ENCODE data around the gene RTL9. TPM values are rescaled to one million over a fixed set of nuclear protein-coding genes. Genes with fewer than 3 reads are reported as not detected.

RTL9 gene
- total RNA-seq, 1 donor from 2014 or later = not detected

DNA sequence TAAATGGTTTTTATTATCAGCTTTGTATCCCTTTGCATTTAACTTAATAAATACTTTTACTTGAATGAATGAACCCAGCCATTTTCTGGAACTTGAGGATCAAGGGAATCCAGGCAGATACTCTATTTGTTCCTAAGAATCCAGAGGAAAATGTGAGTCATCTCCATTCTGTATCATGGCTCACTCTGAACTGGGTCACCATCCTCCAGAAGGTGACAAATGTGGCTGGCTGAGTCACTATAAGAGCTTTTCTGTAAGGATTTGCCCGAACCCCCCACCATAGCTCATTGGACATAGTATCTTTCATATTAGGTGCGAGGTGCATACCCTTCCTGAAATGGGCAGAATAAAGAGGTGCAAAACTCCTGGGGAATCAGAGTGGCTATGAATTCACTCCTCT lies 25.8 kb downstream of the RTL9 start:
- peaks cover 11% of the 10 kb centered on the region for H3K27me3 Mint-ChIP-seq
- H3K4me1 Mint-ChIP-seq = no peaks in the 10 kb centered on the region
- no peak overlapping the region for H3K27ac Mint-ChIP-seq
- no peaks in the 10 kb centered on the region for H3K9me3 Mint-ChIP-seq
- DNase-seq = no peak
- intact Hi-C loops (cut with micrococcal nuclease) = no loop called here
- no peak overlapping the region for H3K4me3 Mint-ChIP-seq
- H3K36me3 Mint-ChIP-seq (ENCODE audit: low read depth) = no peaks in the 10 kb centered on the region

DNA sequence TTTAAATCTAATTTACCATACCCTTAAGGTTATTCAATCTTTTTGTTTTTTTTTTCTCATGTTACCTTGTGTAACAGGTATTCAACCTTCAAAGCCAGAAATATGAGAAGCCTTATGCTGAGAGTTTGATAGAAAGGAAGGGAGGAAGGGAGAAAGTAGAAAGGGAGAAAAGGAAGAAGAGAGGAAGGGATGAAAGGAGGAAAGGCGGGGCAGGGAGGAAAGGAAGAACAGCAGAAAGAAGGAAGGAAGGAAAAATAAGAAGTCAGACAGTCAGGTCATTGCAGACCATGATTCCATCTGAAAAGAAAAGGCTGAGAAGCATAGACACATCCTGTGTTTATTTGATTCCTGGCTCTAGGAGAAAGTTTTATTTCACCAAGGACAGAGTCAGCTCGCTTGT lies 30.9 kb downstream of the RTL9 start:
- no peaks in the 10 kb centered on the region for H3K4me1 Mint-ChIP-seq
- intact Hi-C loops (cut with micrococcal nuclease) = no loop called here
- no peaks in the 10 kb centered on the region for H3K9me3 Mint-ChIP-seq
- peaks cover 7% of the 10 kb centered on the region for H3K27me3 Mint-ChIP-seq
- no peak overlapping the region for H3K4me3 Mint-ChIP-seq
- DNase-seq = no peak
- H3K36me3 Mint-ChIP-seq (ENCODE audit: low read depth) = no peaks in the 10 kb centered on the region
- no peak overlapping the region for H3K27ac Mint-ChIP-seq

- peaks cover 7% of the 10 kb centered on the region for H3K27me3 Mint-ChIP-seq
- H3K4me3 Mint-ChIP-seq = no peak overlapping the region
- intact Hi-C loops (cut with micrococcal nuclease) = no loop called here
- no peak for DNase-seq
- H3K4me1 Mint-ChIP-seq = no peaks in the 10 kb centered on the region
- H3K36me3 Mint-ChIP-seq (ENCODE audit: low read depth) = no peaks in the 10 kb centered on the region
- no peaks in the 10 kb centered on the region for H3K9me3 Mint-ChIP-seq
- H3K27ac Mint-ChIP-seq = no peak overlapping the region
These were observed 32.4 kb downstream of the RTL9 start for GRCh38 chrX:110391086-110391485.

GRCh38 chrX:110394651-110395050 lies 36.0 kb downstream of the RTL9 start:
- H3K36me3 Mint-ChIP-seq (ENCODE audit: low read depth) = no peaks in the 10 kb centered on the region
- H3K27me3 Mint-ChIP-seq = peaks cover 2% of the 10 kb centered on the region
- H3K4me3 Mint-ChIP-seq = no peak overlapping the region
- intact Hi-C loops (cut with micrococcal nuclease) = no loop called here
- no peaks in the 10 kb centered on the region for H3K4me1 Mint-ChIP-seq
- no peak for DNase-seq
- H3K9me3 Mint-ChIP-seq = no peaks in the 10 kb centered on the region
- H3K27ac Mint-ChIP-seq = no peak overlapping the region

- Mint-ChIP-seq H3K36me3 (ENCODE audit: low read depth) (no peaks in the 10 kb centered on the region), H3K27me3 (peaks cover 5% of the 10 kb centered on the region), H3K9me3 (no peaks in the 10 kb centered on the region), H3K4me1 (no peaks in the 10 kb centered on the region), H3K27ac (no peak overlapping the region), H3K4me3 (no peak overlapping the region)
- no peak for DNase-seq
- intact Hi-C loops (cut with micrococcal nuclease) = no loop called here
These were observed 37.2 kb downstream of the RTL9 start for GRCh38 chrX:110395877-110396276.

GRCh38 chrX:110396735-110397134 lies 38.1 kb downstream of the RTL9 start:
- Mint-ChIP-seq H3K4me1 (no peaks in the 10 kb centered on the region), H3K9me3 (no peaks in the 10 kb centered on the region), H3K27ac (no peak overlapping the region), H3K27me3 (peaks cover 5% of the 10 kb centered on the region), H3K36me3 (ENCODE audit: low read depth) (no peaks in the 10 kb centered on the region), H3K4me3 (no peak overlapping the region)
- DNase-seq = no peak
- intact Hi-C loops (cut with micrococcal nuclease) = no loop called here

- intact Hi-C loops (cut with micrococcal nuclease) = no loop called here
- H3K9me3 Mint-ChIP-seq = no peaks in the 10 kb centered on the region
- no peak for DNase-seq
- H3K27me3 Mint-ChIP-seq = peaks cover 5% of the 10 kb centered on the region
- H3K36me3 Mint-ChIP-seq (ENCODE audit: low read depth) = no peaks in the 10 kb centered on the region
- H3K4me3 Mint-ChIP-seq = no peak overlapping the region
- no peaks in the 10 kb centered on the region for H3K4me1 Mint-ChIP-seq
- H3K27ac Mint-ChIP-seq = no peak overlapping the region
These were observed 38.7 kb downstream of the RTL9 start for GRCh38 chrX:110397339-110397738.

- DNase-seq = no peak
- peaks cover 5% of the 10 kb centered on the region for H3K27me3 Mint-ChIP-seq
- no peaks in the 10 kb centered on the region for H3K4me1 Mint-ChIP-seq
- no peak overlapping the region for H3K27ac Mint-ChIP-seq
- no peak overlapping the region for H3K4me3 Mint-ChIP-seq
- intact Hi-C loops (cut with micrococcal nuclease) = no loop called here
- no peaks in the 10 kb centered on the region for H3K9me3 Mint-ChIP-seq
- H3K36me3 Mint-ChIP-seq (ENCODE audit: low read depth) = no peaks in the 10 kb centered on the region
These were observed 39.3 kb downstream of the RTL9 start for GRCh38 chrX:110397904-110398303.

DNA sequence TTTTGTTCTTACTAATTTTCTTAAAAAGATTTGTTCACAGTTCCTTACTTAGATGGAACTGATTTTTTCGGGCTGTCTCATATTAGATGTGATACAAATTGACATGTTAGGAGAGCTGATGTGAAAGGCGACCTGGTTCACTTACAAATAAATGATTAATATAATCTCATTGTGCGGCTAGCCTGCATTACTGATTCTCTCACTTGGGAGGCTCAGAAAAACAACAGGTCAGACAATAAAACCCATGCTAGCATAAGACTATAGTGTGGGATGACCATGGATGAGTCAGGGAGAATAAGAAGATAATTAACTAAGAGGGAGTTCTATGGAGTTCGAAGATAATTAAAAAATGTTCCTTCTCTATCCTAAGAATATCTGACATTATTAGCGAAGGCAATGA lies 40.8 kb downstream of the RTL9 start:
- no peaks in the 10 kb centered on the region for H3K36me3 Mint-ChIP-seq (ENCODE audit: low read depth)
- H3K27ac Mint-ChIP-seq = no peak overlapping the region
- no peaks in the 10 kb centered on the region for H3K9me3 Mint-ChIP-seq
- intact Hi-C loops (cut with micrococcal nuclease) = no loop called here
- no peaks in the 10 kb centered on the region for H3K4me1 Mint-ChIP-seq
- no peak overlapping the region for H3K4me3 Mint-ChIP-seq
- no peak for DNase-seq
- peaks cover 5% of the 10 kb centered on the region for H3K27me3 Mint-ChIP-seq

DNA sequence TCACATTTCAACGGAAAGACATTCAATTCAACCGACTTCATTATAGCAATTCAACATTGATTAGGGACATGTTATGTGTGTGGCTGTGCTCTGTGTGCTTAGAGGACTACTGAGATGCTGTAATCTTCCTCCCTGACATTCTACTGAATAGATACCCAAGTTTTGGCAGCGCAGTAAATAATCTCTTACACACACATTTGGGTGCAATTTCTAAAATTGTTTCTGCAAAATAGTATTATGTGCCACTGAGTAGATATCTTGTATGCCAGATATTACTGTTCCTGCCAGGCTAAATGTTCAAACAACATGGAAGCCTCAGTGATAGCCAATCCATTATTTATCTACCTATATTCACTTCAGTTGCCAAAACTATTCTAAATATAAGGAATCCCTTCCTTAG lies 41.3 kb downstream of the RTL9 start:
- Mint-ChIP-seq H3K4me1 (no peaks in the 10 kb centered on the region), H3K4me3 (no peak overlapping the region)
- intact Hi-C loops (cut with micrococcal nuclease) = no loop called here

GRCh38 chrX:110401135-110401534 lies 42.5 kb downstream of the RTL9 start:
- H3K4me1 Mint-ChIP-seq = no peaks in the 10 kb centered on the region
- no peak for DNase-seq
- H3K27ac Mint-ChIP-seq = no peak overlapping the region
- no peak overlapping the region for H3K4me3 Mint-ChIP-seq
- peaks cover 5% of the 10 kb centered on the region for H3K27me3 Mint-ChIP-seq
- no peaks in the 10 kb centered on the region for H3K36me3 Mint-ChIP-seq (ENCODE audit: low read depth)
- intact Hi-C loops (cut with micrococcal nuclease) = no loop called here
- no peaks in the 10 kb centered on the region for H3K9me3 Mint-ChIP-seq

More for the DNA sequence above, 41.3 kb downstream of the RTL9 start:
- no peak overlapping the region for H3K27ac Mint-ChIP-seq
- DNase-seq = no peak
- H3K9me3 Mint-ChIP-seq = no peaks in the 10 kb centered on the region
- H3K27me3 Mint-ChIP-seq = peaks cover 5% of the 10 kb centered on the region
- no peaks in the 10 kb centered on the region for H3K36me3 Mint-ChIP-seq (ENCODE audit: low read depth)

- Mint-ChIP-seq H3K27me3 (peaks cover 5% of the 10 kb centered on the region), H3K9me3 (no peaks in the 10 kb centered on the region), H3K4me1 (no peaks in the 10 kb centered on the region), H3K36me3 (ENCODE audit: low read depth) (no peaks in the 10 kb centered on the region), H3K4me3 (no peak overlapping the region), H3K27ac (no peak overlapping the region)
- intact Hi-C loops (cut with micrococcal nuclease) = no loop called here
- no peak for DNase-seq
These were observed 43.6 kb downstream of the RTL9 start for GRCh38 chrX:110402091-110402849.

DNA sequence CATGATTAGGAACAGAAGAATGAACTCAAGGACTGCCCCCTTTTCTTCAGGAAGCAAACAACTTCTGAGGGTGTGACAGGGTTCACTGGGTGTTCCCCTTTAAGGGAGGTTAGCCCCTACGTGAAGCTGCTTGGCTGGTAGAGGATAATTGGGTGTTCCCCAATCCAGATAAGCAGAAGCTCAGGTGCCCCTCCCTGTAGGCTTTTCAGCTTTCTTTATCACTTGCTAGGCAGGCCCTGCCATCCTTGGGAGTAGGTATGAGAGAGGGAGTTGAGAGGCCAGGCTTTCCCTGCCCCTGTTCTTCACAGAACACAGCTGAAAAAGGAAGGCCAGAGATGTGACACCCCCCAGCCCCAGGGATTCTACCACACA lies 44.2 kb downstream of the RTL9 start:
- H3K36me3 Mint-ChIP-seq (ENCODE audit: low read depth) = no peaks in the 10 kb centered on the region
- DNase-seq = no peak
- intact Hi-C loops (cut with micrococcal nuclease) = no loop called here
- H3K4me1 Mint-ChIP-seq = no peaks in the 10 kb centered on the region
- H3K27ac Mint-ChIP-seq = no peak overlapping the region
- H3K9me3 Mint-ChIP-seq = no peaks in the 10 kb centered on the region
- H3K27me3 Mint-ChIP-seq = peaks cover 5% of the 10 kb centered on the region
- no peak overlapping the region for H3K4me3 Mint-ChIP-seq

DNA sequence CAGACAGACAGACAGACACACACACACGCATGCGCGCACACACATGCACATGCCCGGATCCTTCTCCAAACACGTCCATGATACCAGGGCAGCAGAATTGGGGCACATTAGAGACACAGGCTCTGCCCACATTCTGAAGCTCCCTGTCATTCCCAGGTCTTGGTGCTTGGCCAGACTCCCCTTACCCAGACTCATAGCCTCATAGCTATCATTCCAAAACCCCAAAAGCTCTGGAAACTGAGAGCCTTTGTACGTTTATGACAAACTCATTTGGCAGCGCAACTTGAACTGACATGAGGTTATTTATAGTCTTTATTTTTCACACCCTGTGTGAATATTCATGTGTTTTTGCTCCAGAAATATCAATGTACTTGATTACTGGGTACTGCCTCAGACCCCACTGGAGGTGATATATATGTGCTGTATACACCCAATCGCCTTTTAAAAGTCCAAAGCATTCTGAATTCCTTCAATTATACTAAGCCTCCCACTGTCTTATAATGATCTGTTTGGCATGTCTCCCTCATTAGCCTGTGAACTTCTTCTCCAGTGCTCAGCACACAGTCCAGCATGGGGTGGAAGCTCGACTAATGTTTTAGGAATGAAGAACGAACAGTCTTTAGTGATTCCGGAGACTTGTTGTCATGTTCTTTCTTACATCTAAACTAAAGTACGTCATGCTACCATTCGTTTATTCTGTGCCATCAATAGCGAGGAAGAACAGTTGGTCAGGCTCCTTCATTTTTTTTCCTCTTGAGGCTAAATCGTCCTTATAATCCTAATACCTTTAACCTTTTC lies 45.0 kb downstream of the RTL9 start:
- Mint-ChIP-seq H3K27me3 (peaks cover 5% of the 10 kb centered on the region), H3K9me3 (no peaks in the 10 kb centered on the region)

More for the DNA sequence above, 45.0 kb downstream of the RTL9 start:
- H3K4me3 Mint-ChIP-seq = no peak overlapping the region
- DNase-seq = no peak
- H3K36me3 Mint-ChIP-seq (ENCODE audit: low read depth) = no peaks in the 10 kb centered on the region
- H3K4me1 Mint-ChIP-seq = no peaks in the 10 kb centered on the region
- intact Hi-C loops (cut with micrococcal nuclease) = no loop called here
- H3K27ac Mint-ChIP-seq = no peak overlapping the region

All from activated CD4-positive, alpha-beta T cell treated with anti-CD3 and anti-CD28 coated beads, Interleukin-2, amount 10 ng/mL, durations not matched to agents 24 days and 14 days (primary cell).